ENCODE data around the gene GPR137B.
A peak's percentile ranks its signal among the peaks of the same experiment; 100 is the strongest.
"Not testable (repeated sequence)": the region's sequence is repeated elsewhere in the genome, so short reads cannot be mapped to it uniquely, and the experiment has no call there.

Gene GPR137B

DNA sequence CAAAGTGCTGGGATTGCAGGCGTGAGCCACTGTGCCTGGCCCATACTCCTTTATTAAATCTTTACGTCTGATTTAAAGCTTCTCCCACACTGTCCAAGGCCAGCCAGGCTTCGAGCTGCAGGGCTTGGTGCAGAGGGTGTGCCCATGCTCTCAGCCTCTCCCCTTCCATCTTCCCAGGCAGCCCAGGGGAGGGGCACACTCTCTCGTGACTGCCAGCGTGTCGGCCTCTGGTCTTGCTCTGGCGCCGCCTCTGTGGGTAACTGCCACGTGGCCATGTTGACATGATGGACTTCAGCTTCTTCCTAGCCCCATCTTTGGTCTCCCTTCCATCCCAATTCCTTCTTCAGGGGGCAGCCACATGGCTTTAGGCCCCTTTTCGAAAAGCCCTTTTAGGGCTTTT lies 4.7 kb downstream of the GPR137B start:
- DNase-seq: no peak

- no peak for DNase-seq
Measured at GRCh38 chr1:236147521-236148469, 5.5 kb downstream of the GPR137B start.

- DNase-seq: no peak
Measured at GRCh38 chr1:236148470-236148845, 6.1 kb downstream of the GPR137B start.

GRCh38 chr1:236149003-236149595 lies 6.8 kb downstream of the GPR137B start:
- no peak for DNase-seq

DNA sequence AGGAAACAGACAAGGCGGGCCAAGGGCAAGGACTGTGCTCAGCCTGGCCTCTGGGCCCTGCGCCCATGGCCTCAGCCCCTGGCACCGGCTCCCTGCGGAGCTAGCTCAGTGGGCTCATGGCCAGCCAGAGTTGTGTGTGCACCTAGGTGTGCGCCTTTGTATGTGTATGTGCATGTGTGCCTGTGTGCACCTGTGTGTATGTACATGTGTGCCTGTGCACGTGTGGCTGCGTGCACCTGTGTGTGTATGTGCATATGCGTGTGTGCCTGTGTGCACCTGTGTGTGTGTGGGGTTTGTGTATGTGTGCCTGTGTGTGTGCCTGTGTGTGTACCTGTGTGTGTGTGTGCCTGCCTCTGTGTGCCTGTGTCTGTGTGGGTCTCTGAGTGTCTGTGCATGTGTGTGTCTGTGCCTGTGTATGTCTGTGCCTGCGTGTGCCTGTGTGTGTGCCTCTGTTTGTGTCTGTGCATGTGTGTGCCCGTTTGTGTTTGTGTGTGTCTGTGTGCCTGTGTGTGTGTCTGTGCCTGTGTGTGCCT lies 7.4 kb downstream of the GPR137B start:
- no peak for DNase-seq

GRCh38 chr1:236150311-236150955 lies 8.1 kb downstream of the GPR137B start:
- DNase-seq: no peak

GRCh38 chr1:236150986-236151385 lies 8.6 kb downstream of the GPR137B start:
- no peak for DNase-seq

- DNase-seq: no peak
Measured at GRCh38 chr1:236151739-236152424, 9.5 kb downstream of the GPR137B start.

DNA sequence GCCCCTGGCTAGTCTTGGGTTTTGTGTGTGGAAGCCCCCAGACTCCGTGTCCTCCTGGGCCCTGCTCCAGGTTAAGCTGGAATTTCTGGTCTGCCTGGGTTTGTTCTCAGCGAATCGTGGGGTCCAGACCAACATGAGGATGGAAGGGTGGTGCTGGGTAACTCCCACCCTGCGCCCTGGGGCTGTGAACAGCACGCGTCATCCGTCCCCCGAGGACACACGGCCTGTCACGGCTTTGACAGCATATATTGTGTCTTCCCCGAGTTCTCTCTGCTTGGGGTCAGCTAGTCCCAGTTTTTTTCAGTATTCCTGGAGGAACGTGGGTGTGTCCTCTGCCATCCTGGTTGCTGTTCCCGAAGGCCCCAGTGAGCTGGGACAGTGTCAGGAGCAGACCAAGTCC lies 11.8 kb downstream of the GPR137B start:
- DNase-seq: no peak

GRCh38 chr1:236154671-236155398 lies 12.5 kb downstream of the GPR137B start:
- no peak for DNase-seq

DNA sequence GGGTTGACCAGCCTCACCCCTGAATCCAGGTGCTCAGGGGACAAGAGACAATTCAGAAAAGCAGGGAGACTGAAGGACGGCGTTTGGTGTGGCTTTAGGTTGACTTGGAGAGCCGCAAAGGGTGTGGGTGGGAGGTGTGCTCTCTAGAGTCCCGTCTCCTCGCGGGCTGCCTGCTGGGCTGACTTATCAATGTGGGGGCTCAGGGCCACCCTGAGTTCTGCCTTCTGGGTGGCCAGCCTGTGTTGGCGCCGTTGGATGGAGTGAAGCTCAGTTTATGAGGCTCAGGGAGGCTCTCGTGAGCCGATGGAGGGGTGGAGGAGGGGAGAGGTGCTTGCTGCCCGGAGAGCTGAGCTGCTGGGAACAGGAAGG lies 13.0 kb downstream of the GPR137B start:
- DNase-seq: no peak

GRCh38 chr1:236155841-236156503 lies 13.6 kb downstream of the GPR137B start:
- DNase-seq: no peak

GRCh38 chr1:236156512-236157208 lies 14.3 kb downstream of the GPR137B start:
- DNase-seq: peak; percentile 29

DNA sequence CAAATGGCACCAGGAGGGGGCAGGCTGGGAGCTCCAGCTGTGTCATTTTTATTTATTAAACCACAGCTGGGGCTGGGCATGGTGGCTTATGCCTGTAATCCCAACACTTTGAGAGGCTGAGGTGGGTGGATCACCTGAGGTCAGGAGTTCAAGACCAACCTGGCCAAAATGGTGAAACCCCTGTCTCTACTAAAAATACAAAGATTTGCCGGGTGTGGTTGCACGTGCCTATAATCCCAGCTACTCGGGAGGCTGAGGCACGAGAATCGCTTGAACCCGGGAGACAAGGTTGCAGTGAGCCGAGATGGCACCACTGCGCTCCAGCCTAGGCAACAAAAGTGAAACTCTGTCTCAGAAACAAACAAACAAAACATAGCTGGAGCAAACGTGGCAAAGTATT lies 15.7 kb downstream of the GPR137B start:
- DNase-seq: not testable (repeated sequence)

- DNase-seq: no peak
Measured at GRCh38 chr1:236158719-236159118, 16.4 kb downstream of the GPR137B start.

DNA sequence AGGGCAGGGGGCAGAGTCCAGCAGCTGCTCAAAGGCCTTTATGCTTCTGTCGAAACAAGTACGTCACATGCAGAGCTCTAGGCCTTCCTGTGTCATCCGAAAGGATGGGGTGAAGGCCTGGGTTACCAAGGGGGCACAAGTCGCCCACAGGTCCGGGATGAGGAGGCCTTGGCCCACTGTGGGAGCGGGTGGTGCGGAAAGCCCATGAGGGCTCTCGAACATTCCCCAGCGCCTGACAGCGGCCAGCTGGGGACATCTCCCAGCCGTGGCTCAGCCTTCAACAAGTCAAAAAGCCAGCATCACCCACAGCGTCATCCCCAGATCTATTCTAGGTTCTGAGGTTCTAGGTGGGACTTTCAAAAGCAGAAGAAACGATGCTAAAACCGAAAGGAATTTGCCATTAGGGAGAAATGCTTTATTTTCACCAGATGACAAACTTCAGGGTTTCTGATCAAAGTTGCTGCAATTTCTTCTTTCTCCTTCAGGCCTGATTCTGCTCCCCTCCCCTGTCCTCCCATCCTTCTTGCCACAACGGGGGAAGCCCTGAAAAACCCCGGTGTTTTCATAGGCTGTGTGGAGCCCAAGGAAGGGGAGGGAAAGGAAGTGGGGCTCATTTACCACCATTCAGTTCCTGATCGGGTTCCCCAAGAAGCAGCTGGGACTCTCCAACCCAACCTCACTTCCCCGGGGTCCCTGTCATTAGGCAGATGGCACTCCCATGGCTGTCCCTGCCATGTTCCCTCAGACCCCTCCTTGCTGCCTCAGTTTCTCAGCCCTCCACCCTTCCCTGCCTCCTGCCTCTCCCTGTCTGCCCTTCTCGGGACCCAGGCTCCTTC lies 17.6 kb downstream of the GPR137B start:
- DNase-seq: no peak

DNA sequence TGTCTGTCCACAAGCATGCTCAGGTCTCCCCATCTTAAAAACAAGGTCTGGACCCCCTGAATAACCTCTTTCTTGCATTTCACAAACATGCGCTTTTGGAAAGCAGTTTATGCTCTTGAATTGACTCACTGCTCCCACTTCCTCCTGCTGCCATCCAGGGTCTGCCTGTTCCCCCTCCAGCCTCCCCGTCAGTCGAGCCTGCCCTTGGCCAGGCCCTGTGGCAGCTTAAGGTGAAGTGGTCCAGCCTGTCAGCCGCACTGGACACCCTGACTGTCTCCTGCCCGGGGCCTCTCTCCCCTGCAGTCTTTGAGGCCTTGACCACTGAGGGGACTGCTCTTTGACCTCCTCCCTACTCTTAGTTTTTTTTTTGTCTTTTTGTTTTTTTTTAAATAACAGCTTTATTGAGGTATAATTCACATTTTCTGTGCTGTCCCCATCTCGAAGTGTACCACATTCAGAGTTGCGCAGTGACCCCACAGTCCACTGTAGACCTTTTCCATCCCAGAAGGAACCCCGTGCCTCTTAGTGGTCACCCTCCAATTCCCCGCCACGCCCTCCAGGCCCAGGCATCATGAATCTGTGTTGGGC lies 18.3 kb downstream of the GPR137B start:
- no peak for DNase-seq

DNA sequence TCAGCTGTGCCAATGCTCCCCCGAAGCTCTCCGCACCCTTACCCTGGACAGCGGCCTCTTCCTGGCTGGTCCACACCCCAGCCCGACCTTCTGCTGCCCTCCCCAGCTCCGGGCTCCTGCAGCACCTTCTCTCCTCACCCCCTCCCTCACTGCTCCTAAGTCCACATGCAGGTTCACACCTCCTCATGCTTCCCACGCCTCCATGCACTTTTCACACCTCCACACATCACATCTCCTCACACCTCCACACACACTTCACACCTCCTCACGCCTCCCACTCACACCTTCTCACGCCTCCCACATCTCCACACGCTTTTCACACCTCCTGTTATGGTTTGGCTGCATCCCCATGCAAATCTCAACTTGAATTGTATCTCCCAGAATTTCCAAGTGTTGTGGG lies 18.9 kb downstream of the GPR137B start:
- DNase-seq: no peak

GRCh38 chr1:236161755-236162154 lies 19.4 kb downstream of the GPR137B start:
- not testable (repeated sequence) for DNase-seq
